Esophagus squamous epithelium (tissue), 5 donors: ENCODE data around the gene GPR137. TPM values are rescaled to one million over a fixed set of nuclear protein-coding genes. Genes with fewer than 3 reads are reported as not detected.

Experiments used
- DNase-seq: peaks from one replicate; lab custom pipeline; 2025; lab: John Stamatoyannopoulos, UW
- H3K27ac ChIP-seq, 4 donors: fragments of 200-600 bp; sonication (generic); one replicate each; pipeline ENCODE4 v1.5.1; 2016 to 2019; ENCODE audit warnings: mild to moderate bottlenecking in 1 of 4
- H3K27me3 ChIP-seq, 4 donors: fragments of 200-600 bp; sonication (generic); 1 replicate in 3 of 4; 2 replicates in 1 of 4; pipeline versions ENCODE4 v1.5.1 to v1.6.0; 2017 to 2021; ENCODE audit warnings: antibody characterized with exemption in 1 of 4
- H3K36me3 ChIP-seq, 3 donors: fragments of 200-600 bp; sonication (generic); one replicate each; pipeline ENCODE4 v1.5.1; 2016 to 2019
- H3K4me1 ChIP-seq, 3 donors: fragments of 200-600 bp; sonication (generic); one replicate each; pipeline ENCODE4 v1.5.1; 2017 to 2019
- H3K4me3 ChIP-seq, 4 donors: fragments of 200-600 bp; sonication (generic); 1 replicate in 3 of 4; 2 replicates in 1 of 4; pipeline ENCODE4 v1.5.1; 2016 to 2019; ENCODE audit warnings: mild to moderate bottlenecking in 2 of 4, moderate library complexity in 1 of 4
- H3K9me3 ChIP-seq, 3 donors: fragments of 200-600 bp; sonication (generic); one replicate each; pipeline ENCODE4 v1.5.1; 2016 to 2019
- CTCF ChIP-seq, 6 experiments: fragments of 450-650 bp in 4 of 6; fragments of 200-600 bp in 2 of 6; sonication (generic) in 2 of 6; IDR thresholded peaks; one replicate each; pipeline ENCODE4 v1.5.1; 2016 to 2019; ENCODE audit warnings: antibody characterized with exemption in 6 of 6, mild to moderate bottlenecking in 4 of 6, moderate library complexity in 4 of 6
- POLR2A ChIP-seq, 4 donors: fragments of 450-650 bp; IDR thresholded peaks; one replicate each; pipeline ENCODE4 v1.6.1; 2017; ENCODE audit warnings: antibody characterized with exemption in 4 of 4, mild to moderate bottlenecking in 4 of 4, moderate library complexity in 3 of 4
- WGBS, 2 donors: methylation state at CpG; one replicate each; pipeline ENCODE4 v1.1.5; 2018; 5-methylcytosine and 5-hydroxymethylcytosine counted together
- intact Hi-C: fragments of 100-400 bp; cut with DNase I; formaldehyde crosslinking; loops from one replicate; pipeline ENCODE4 v1.15.0; 2022
- total RNA-seq, 4 donors: library from RNA; depleted of rRNA; stranded (reverse); fragments of >200 nt; gene quantifications; one replicate each; pipeline ENCODE4 v1.1.0, GENCODE V29; 2016
- donor health status: DM: yes; HTN: yes; CAD: no.

The GPR137 gene
- total RNA-seq, 4 donors from 2014 or later: 17.5 to 19.9 (median 19.2) TPM

DNA sequence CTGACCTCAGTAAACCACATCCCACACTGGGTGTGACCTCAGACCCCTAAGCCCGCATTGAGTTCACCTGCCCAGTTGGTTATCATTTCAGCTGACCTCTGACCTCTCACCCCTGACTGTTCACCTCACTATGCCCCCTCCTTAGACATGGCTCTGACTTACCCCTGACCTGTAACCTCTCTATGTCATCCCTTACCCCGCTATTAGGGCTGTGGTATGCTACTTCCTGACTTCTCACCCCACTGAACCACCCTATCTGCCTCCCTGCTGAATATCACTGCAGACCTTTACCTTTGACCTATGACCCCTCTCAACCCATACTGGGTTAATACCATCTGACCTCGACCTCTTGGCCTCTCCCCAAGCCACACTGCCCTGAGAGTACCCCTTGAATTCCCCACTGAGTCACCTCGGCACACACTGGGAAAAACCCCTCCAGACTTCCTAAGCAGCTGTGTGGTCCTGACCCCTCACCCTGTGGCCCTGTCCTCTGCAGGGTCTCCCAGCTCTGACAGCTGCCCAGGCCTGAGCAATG, 26.0 kb upstream of the GPR137 start:
- intact Hi-C loops: no loop called here
- 73 to 77% methylated on average over 3 to 4 of the region's 4 CpGs for WGBS, 2 donors
- Histone ChIP-seq H3K27ac (no peak overlapping the region), H3K9me3 (no peaks in the 10 kb centered on the region), H3K27me3 (no peaks in the 10 kb centered on the region), H3K36me3 (peaks cover 54 to 100% (median 60%) of the 10 kb centered on the region in 3 donors), H3K4me3 (no peak overlapping the region), H3K4me1 (peaks cover 0 to 20% (median 0%) of the 10 kb centered on the region in 3 donors)
- DNase-seq: no peak
- TF ChIP-seq POLR2A (IDR thresholded peaks at IDR 0.05): no peak
- no peak for TF ChIP-seq CTCF (IDR thresholded peaks at IDR 0.05)

- intact Hi-C loops: no loop called here
- Histone ChIP-seq H3K4me3 (no peak overlapping the region), H3K4me1 (peaks cover 0 to 20% (median 0%) of the 10 kb centered on the region in 3 donors), H3K36me3 (peaks cover 56 to 100% (median 59%) of the 10 kb centered on the region in 3 donors), H3K27ac (no peak overlapping the region), H3K9me3 (no peaks in the 10 kb centered on the region), H3K27me3 (no peaks in the 10 kb centered on the region)
- DNase-seq: no peak
- TF ChIP-seq CTCF (IDR thresholded peaks at IDR 0.05) (no peak), POLR2A (IDR thresholded peaks at IDR 0.05) (no peak)
- WGBS, 2 donors: 76 to 93% methylated on average over 5 to 6 of the region's 6 CpGs
Observed at GRCh38 chr11:64260147-64260708, 25.4 kb upstream of the GPR137 start.

GRCh38 chr11:64261556-64262080, 24.0 kb upstream of the GPR137 start:
- Histone ChIP-seq H3K9me3 (no peaks in the 10 kb centered on the region), H3K36me3 (peaks cover 51 to 100% (median 55%) of the 10 kb centered on the region in 3 donors), H3K27ac (no peak overlapping the region), H3K4me3 (no peak overlapping the region), H3K4me1 (peaks cover under 1 to 17% (median 2%) of the 10 kb centered on the region in 3 donors), H3K27me3 (no peaks in the 10 kb centered on the region)
- intact Hi-C loops: no loop called here
- 88 to 94% methylated on average over 4 to 5 of the region's 18 CpGs for WGBS, 2 donors
- DNase-seq: no peak
- TF ChIP-seq CTCF (IDR thresholded peaks at IDR 0.05): no peak
- no peak for TF ChIP-seq POLR2A (IDR thresholded peaks at IDR 0.05)

DNA sequence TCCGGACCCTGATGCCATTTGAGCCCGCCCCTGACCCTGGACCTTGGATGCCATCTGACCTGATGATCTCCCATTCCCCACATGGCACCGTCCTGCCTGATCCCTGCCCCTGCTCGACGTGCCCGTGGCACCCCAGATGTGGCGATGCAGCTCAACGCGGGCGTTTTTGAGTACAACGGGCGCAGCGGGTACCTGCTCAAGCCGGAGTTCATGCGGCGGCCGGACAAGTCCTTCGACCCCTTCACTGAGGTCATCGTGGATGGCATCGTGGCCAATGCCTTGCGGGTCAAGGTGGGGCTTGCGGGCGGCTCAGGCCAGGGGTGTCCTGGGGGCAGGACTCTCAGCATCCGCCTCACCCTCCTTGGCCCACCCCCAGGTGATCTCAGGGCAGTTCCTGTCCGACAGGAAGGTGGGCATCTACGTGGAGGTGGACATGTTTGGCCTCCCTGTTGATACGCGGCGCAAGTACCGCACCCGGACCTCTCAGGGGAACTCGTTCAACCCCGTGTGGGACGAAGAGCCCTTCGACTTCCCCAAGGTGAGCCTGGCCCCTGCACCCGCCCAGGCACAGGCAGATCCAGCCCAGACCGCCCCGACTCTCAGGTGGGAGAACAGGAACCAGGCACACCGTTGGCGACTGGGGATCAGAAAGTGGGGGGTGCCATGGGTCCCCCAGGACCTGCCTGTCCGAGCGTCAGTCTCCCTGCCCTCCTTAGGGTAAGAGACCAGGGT, 23.2 kb upstream of the GPR137 start:
- WGBS, 2 donors: 89 to 97% methylated on average over 10 to 15 of the region's 42 CpGs
- intact Hi-C loops: no loop called here

More for the DNA sequence above, 23.2 kb upstream of the GPR137 start:
- TF ChIP-seq CTCF (IDR thresholded peaks at IDR 0.05) (no peak), POLR2A (IDR thresholded peaks at IDR 0.05) (no peak)
- Histone ChIP-seq H3K36me3 (peaks cover 50 to 97% (median 54%) of the 10 kb centered on the region in 3 donors), H3K4me3 (no peak overlapping the region), H3K9me3 (no peaks in the 10 kb centered on the region), H3K27ac (no peak overlapping the region), H3K4me1 (peaks cover 9 to 22% (median 9%) of the 10 kb centered on the region in 3 donors), H3K27me3 (no peaks in the 10 kb centered on the region)
- DNase-seq: no peak
